Naive thymus-derived CD4-positive, alpha-beta T cell (primary cell): ENCODE results near the gene PNPO. TPM values are rescaled to one million over a fixed set of nuclear protein-coding genes. Genes with fewer than 3 reads are reported as not detected.
A peak's percentile ranks its signal among the peaks of the same experiment; 100 is the strongest.

Experiments
- ATAC-seq: fragments of 150-1000 bp; cut with Tn5 transposase; 2 replicates; pipeline ENCODE4 v1.10.0; 2021; ENCODE audit warnings: mild to moderate bottlenecking, moderate library complexity
- CTCF ChIA-PET: fragments of 350-600 bp; sonication (Branson Sonifier 250); formaldehyde crosslinking; loops from one replicate; lab custom pipeline; 2021; ENCODE audit warnings: antibody characterized with exemption; lab: Charles Lee
- POLR2A ChIA-PET: fragments of 350-600 bp; sonication (Branson Sonifier 250); formaldehyde crosslinking; loops from one replicate; lab custom pipeline; 2021; ENCODE audit warnings: antibody characterized with exemption, inconsistent platforms; lab: Charles Lee
- DNase-seq, 9 donors: peaks; one replicate each; pipeline versions ENCODE4 v3.0.0 to v3.0.0-alpha.2; 2020 to 2022; ENCODE audit warnings: mixed read lengths in 1 of 9
- H3K27ac ChIP-seq: one replicate; pipeline ENCODE4 v1.7.0; 2013; ENCODE audit warnings: mild to moderate bottlenecking, low read depth, low read length, moderate library complexity
- H3K27me3 ChIP-seq, 2 donors: one replicate each; pipeline ENCODE4 v1.7.0; 2013; ENCODE audit warnings: low read length in 2 of 2, mild to moderate bottlenecking in 2 of 2, moderate library complexity in 2 of 2; ENCODE audit not compliant: control insufficient read depth in 2 of 2, insufficient read depth in 2 of 2
- H3K36me3 ChIP-seq, 3 experiments: 1 replicate in 2 of 3; 2 replicates in 1 of 3; pipeline ENCODE4 v1.7.0; 2013; ENCODE audit warnings: low read length in 3 of 3, mild to moderate bottlenecking in 3 of 3, moderate library complexity in 1 of 3; ENCODE audit not compliant: insufficient read depth in 3 of 3, control insufficient read depth in 2 of 3
- H3K4me1 ChIP-seq, 2 donors: one replicate each; pipeline ENCODE4 v1.7.0; 2013; ENCODE audit warnings: low read length in 2 of 2, mild to moderate bottlenecking in 2 of 2, moderate library complexity in 1 of 2; ENCODE audit not compliant: control insufficient read depth in 2 of 2, insufficient read depth in 2 of 2
- H3K4me3 ChIP-seq: 2 replicates; pipeline ENCODE4 v1.7.0; 2013; ENCODE audit warnings: mild to moderate bottlenecking, low read length
- H3K9me3 ChIP-seq, 3 experiments: 1 replicate in 2 of 3; 2 replicates in 1 of 3; pipeline ENCODE4 v1.7.0; 2013; ENCODE audit warnings: low read length in 3 of 3; ENCODE audit not compliant: control insufficient read depth in 2 of 3
- H3K27ac Mint-ChIP-seq, 9 donors: one replicate each; pipeline ENCODE4 v1.8.0; 2020 to 2022; ENCODE audit warnings: mixed read lengths in 9 of 9, mild to moderate bottlenecking in 8 of 9, moderate library complexity in 5 of 9, inconsistent platforms in 2 of 9
- H3K27me3 Mint-ChIP-seq, 5 donors: one replicate each; pipeline ENCODE4 v1.8.0; 2021 to 2022; ENCODE audit warnings: mixed read lengths in 5 of 5, mild to moderate bottlenecking in 1 of 5
- H3K36me3 Mint-ChIP-seq, 5 donors: one replicate each; pipeline ENCODE4 v1.8.0; 2020 to 2022; ENCODE audit warnings: mixed read lengths in 5 of 5, mild to moderate bottlenecking in 3 of 5, inconsistent platforms in 1 of 5
- H3K4me1 Mint-ChIP-seq, 7 donors: one replicate each; pipeline ENCODE4 v1.8.0; 2020 to 2022; ENCODE audit warnings: mixed read lengths in 7 of 7, mild to moderate bottlenecking in 3 of 7, inconsistent platforms in 1 of 7
- H3K4me3 Mint-ChIP-seq, 10 donors: one replicate each; pipeline ENCODE4 v1.8.0; 2020 to 2022; ENCODE audit warnings: mild to moderate bottlenecking in 10 of 10, mixed read lengths in 10 of 10, moderate library complexity in 6 of 10, inconsistent platforms in 2 of 10
- H3K9me3 Mint-ChIP-seq, 11 donors: one replicate each; pipeline ENCODE4 v1.8.0; 2020 to 2022; ENCODE audit warnings: mixed read lengths in 11 of 11, mild to moderate bottlenecking in 4 of 11, inconsistent platforms in 1 of 11, moderate library complexity in 1 of 11
- intact Hi-C, 2 donors: fragments of 100-400 bp; cut with micrococcal nuclease; formaldehyde crosslinking; loops; one replicate each; pipeline ENCODE4 v1.15.1; 2023
- polyA plus RNA-seq, 2 donors: library from polyadenylated mRNA; unstranded; fragments of 300-500 nt; fragmentation: Illumina TruSeq; gene quantifications; one replicate each; pipeline ENCODE4 v1.2.3, GENCODE V29; 2021
- total RNA-seq, 6 experiments: library from RNA in 5 of 6; stranded (reverse) in 5 of 6; gene quantifications; 1 replicate in 5 of 6; 2 replicates in 1 of 6; pipeline ENCODE4 v1.2.3 and lab custom pipeline; 2021 to 2026

Gene PNPO
- total and polyA plus RNA-seq, 7 experiments from 2014 or later = 12.0 to 35.7 (median 16.2) TPM

- intact Hi-C loops = loop anchor here in 1 of 2 donors (10.0 kb wide), 2 partner anchors 160 to 670 kb away; partner anchors contain the start of genes CBX1, HOXB7, HOXB8 and SNX11
- no peaks in the 10 kb centered on the region for H3K27me3 ChIP-seq
- peaks cover 29 to 48% of the 10 kb centered on the region in 2 donors for H3K4me1 ChIP-seq
- H3K4me3 ChIP-seq = no peak overlapping the region
- H3K9me3 Mint-ChIP-seq = peaks cover 0 to 4% (median 0%) of the 10 kb centered on the region in 11 donors
- H3K36me3 Mint-ChIP-seq = peaks cover 0 to 22% (median 9%) of the 10 kb centered on the region in 5 donors
- H3K36me3 ChIP-seq = peaks cover 0 to 24% (median 0%) of the 10 kb centered on the region in 3 experiments
- H3K9me3 ChIP-seq = no peaks in the 10 kb centered on the region
- no peak for ATAC-seq
- peak in 4 of 9 donors; percentile 14 to 19 (median 14) for DNase-seq
- H3K27ac ChIP-seq = peak overlapping the region; percentile 59
- no peaks in the 10 kb centered on the region for H3K27me3 Mint-ChIP-seq
- ChIA-PET CTCF (interaction anchor here (0.7 to 11.9 kb wide), 4 partner anchors 23 to 102 kb away, joined by 3 to 126 read pairs (median 4); partner anchors contain the start of gene CDK5RAP3), POLR2A (interaction anchor here (1.1 to 1.8 kb wide), 3 partner anchors 14 to 49 kb away, joined by 3 to 5 read pairs (median 4); partner anchors contain the start of genes CDK5RAP3 and SP2)
- H3K27ac Mint-ChIP-seq = peak overlapping the region; percentile 39 to 90 (median 80)
- peaks cover 48 to 81% (median 75%) of the 10 kb centered on the region in 7 donors for H3K4me1 Mint-ChIP-seq
- peak overlapping the region; percentile 31 to 80 (median 62) for H3K4me3 Mint-ChIP-seq
Observed at GRCh38 chr17:47945080-47945479, 3.7 kb downstream of the PNPO start.

GRCh38 chr17:47945529-47946508 lies 4.4 kb downstream of the PNPO start:
- Histone ChIP-seq H3K27ac (peak overlapping the region; percentile 59), H3K4me1 (peaks cover 29 to 50% of the 10 kb centered on the region in 2 donors), H3K9me3 (no peaks in the 10 kb centered on the region), H3K36me3 (peaks cover 0 to 24% (median 0%) of the 10 kb centered on the region in 3 experiments), H3K4me3 (no peak overlapping the region), H3K27me3 (no peaks in the 10 kb centered on the region)
- CTCF ChIA-PET = interaction anchor here (0.5 to 11.9 kb wide), 12 partner anchors 9 to 186 kb away, joined by 3 to 126 read pairs (median 4); partner anchors contain the start of gene CDK5RAP3
- Mint-ChIP-seq H3K27ac (peak overlapping the region; percentile 39 to 90 (median 80)), H3K27me3 (no peaks in the 10 kb centered on the region), H3K9me3 (peaks cover 0 to 3% (median 0%) of the 10 kb centered on the region in 11 donors), H3K4me1 (peaks cover 48 to 83% (median 75%) of the 10 kb centered on the region in 7 donors), H3K36me3 (peaks cover 0 to 21% (median 9%) of the 10 kb centered on the region in 5 donors), H3K4me3 (peak overlapping the region in 9 of 10 donors; percentile 37 to 80 (median 63))
- POLR2A ChIA-PET = interaction anchor here (1.1 to 1.8 kb wide), 5 partner anchors 13 to 50 kb away, joined by 3 to 5 read pairs (median 4); partner anchors contain the start of genes CDK5RAP3 and SP2
- DNase-seq (no peak), ATAC-seq (no peak)
- intact Hi-C loops = loop anchor here in 1 of 2 donors (2.0 to 10.0 kb wide), 3 partner anchors 103 to 669 kb away; partner anchors contain the start of genes CBX1, HOXB7, HOXB8 and SNX11

- Mint-ChIP-seq H3K4me1 (peaks cover 42 to 76% (median 68%) of the 10 kb centered on the region in 7 donors), H3K27me3 (no peaks in the 10 kb centered on the region), H3K27ac (peak overlapping the region in 5 of 9 donors; percentile 39 to 90 (median 57)), H3K9me3 (no peaks in the 10 kb centered on the region), H3K4me3 (peak overlapping the region in 6 of 10 donors; percentile 12 to 80 (median 66)), H3K36me3 (peaks cover 0 to 18% (median 9%) of the 10 kb centered on the region in 5 donors)
- ChIA-PET CTCF (interaction anchor here (0.5 to 11.9 kb wide), 10 partner anchors 9 to 187 kb away, joined by 3 to 126 read pairs (median 4); partner anchors contain the start of gene CDK5RAP3), POLR2A (interaction anchor here (1.1 kb wide), 2 partner anchors 21 to 24 kb away, joined by 3 to 5 read pairs; partner anchors contain the start of gene CDK5RAP3)
- H3K27me3 ChIP-seq = no peaks in the 10 kb centered on the region
- H3K4me3 ChIP-seq = no peak overlapping the region
- no peaks in the 10 kb centered on the region for H3K9me3 ChIP-seq
- ATAC-seq (no peak), DNase-seq (no peak)
- H3K4me1 ChIP-seq = peaks cover 29 to 47% of the 10 kb centered on the region in 2 donors
- H3K36me3 ChIP-seq = peaks cover 0 to 24% (median 0%) of the 10 kb centered on the region in 3 experiments
- H3K27ac ChIP-seq = peak overlapping the region; percentile 59
- intact Hi-C loops = loop anchor here in 1 of 2 donors (2.0 to 10.0 kb wide), 3 partner anchors 104 to 668 kb away; partner anchors contain the start of genes CBX1, HOXB7, HOXB8 and SNX11
Observed at GRCh38 chr17:47946516-47946915, 5.1 kb downstream of the PNPO start.

- Histone ChIP-seq H3K27me3 (no peaks in the 10 kb centered on the region), H3K27ac (no peak overlapping the region), H3K4me3 (no peak overlapping the region), H3K4me1 (peaks cover 28 to 46% of the 10 kb centered on the region in 2 donors), H3K9me3 (no peaks in the 10 kb centered on the region), H3K36me3 (peaks cover 0 to 28% (median 0%) of the 10 kb centered on the region in 3 experiments)
- Mint-ChIP-seq H3K27ac (peak overlapping the region in 7 of 9 donors; percentile 48 to 90 (median 72)), H3K36me3 (peaks cover 0 to 18% (median 9%) of the 10 kb centered on the region in 5 donors), H3K9me3 (no peaks in the 10 kb centered on the region), H3K4me3 (peak overlapping the region in 8 of 10 donors; percentile 2 to 80 (median 26)), H3K4me1 (peaks cover 41 to 74% (median 66%) of the 10 kb centered on the region in 7 donors), H3K27me3 (no peaks in the 10 kb centered on the region)
- DNase-seq (peak; percentile 29 to 68 (median 45)), ATAC-seq (peak; percentile 88)
- intact Hi-C loops = loop anchor here in 1 of 2 donors (2.0 to 10.0 kb wide), 3 partner anchors 104 to 668 kb away; partner anchors contain the start of genes CBX1, HOXB7, HOXB8 and SNX11
- POLR2A ChIA-PET = interaction anchor here (1.1 kb wide), 2 partner anchors 21 to 24 kb away, joined by 3 to 5 read pairs; partner anchors contain the start of gene CDK5RAP3
- CTCF ChIA-PET = interaction anchor here (0.6 to 11.9 kb wide), 12 partner anchors 8 to 578 kb away, joined by 3 to 126 read pairs (median 4); partner anchors contain the start of gene CDK5RAP3
Observed at GRCh38 chr17:47946929-47947397, 5.6 kb downstream of the PNPO start.

GRCh38 chr17:47948706-47949196 lies 7.4 kb downstream of the PNPO start:
- H3K36me3 ChIP-seq = peaks cover 0 to 28% (median 0%) of the 10 kb centered on the region in 3 experiments

More at GRCh38 chr17:47948706-47949196, 7.4 kb downstream of the PNPO start:
- Histone ChIP-seq H3K9me3 (no peaks in the 10 kb centered on the region), H3K27ac (no peak overlapping the region), H3K4me3 (no peak overlapping the region), H3K27me3 (no peaks in the 10 kb centered on the region), H3K4me1 (peaks cover 22 to 40% of the 10 kb centered on the region in 2 donors)
- Mint-ChIP-seq H3K27me3 (no peaks in the 10 kb centered on the region), H3K4me1 (peaks cover 31 to 59% (median 54%) of the 10 kb centered on the region in 7 donors), H3K27ac (peak overlapping the region in 8 of 9 donors; percentile 57 to 86 (median 78)), H3K4me3 (peak overlapping the region in 9 of 10 donors; percentile 63 to 90 (median 76)), H3K9me3 (no peaks in the 10 kb centered on the region), H3K36me3 (peaks cover 0 to 18% (median 9%) of the 10 kb centered on the region in 5 donors)
- intact Hi-C loops = loop anchor here (1.0 to 10.0 kb wide), 7 partner anchors 7 to 666 kb away; partner anchors contain the start of genes PNPO (in 2 of the 2), CBX1 (in 1 of the 2), HOXB7 (in 1 of the 2) and HOXB8 (in 1 of the 2)
- ATAC-seq = no peak
- CTCF ChIA-PET = interaction anchor here (0.7 to 11.9 kb wide), 15 partner anchors 8 to 108 kb away, joined by 3 to 126 read pairs (median 4); partner anchors contain the start of genes CDK5RAP3, PNPO and SCRN2
- POLR2A ChIA-PET = interaction anchor here (1.8 to 3.6 kb wide), 3 partner anchors 8 to 53 kb away, joined by 8 to 26 read pairs (median 16); partner anchors contain the start of genes CDK5RAP3, PNPO and SP2
- peak in 1 of 9 donors; percentile 5 for DNase-seq
